ENCODE results near the gene ROBO1.

- TF ChIP-seq CTCF (IDR thresholded peaks at IDR 0.05), result no peak
- no peak for TF ChIP-seq POLR2A (IDR thresholded peaks at IDR 0.05)
Observed at GRCh38 chr3:78901544-78901943, 866.3 kb downstream of the ROBO1 start.
